Esophagus (tissue), 2 donors: ENCODE measurements around the gene COPE. TPM values are rescaled to one million over a fixed set of nuclear protein-coding genes. Genes with fewer than 3 reads are reported as not detected.

Experiments used
- H3K27ac ChIP-seq, 2 donors: one replicate each; pipeline ENCODE4 v1.5.1; 2013; ENCODE audit warnings: low read depth in 2 of 2, mild to moderate bottlenecking in 2 of 2, inconsistent platforms in 1 of 2, low read length in 1 of 2, moderate library complexity in 1 of 2
- H3K27me3 ChIP-seq, 2 donors: one replicate each; pipeline ENCODE4 v1.6.1; 2013; ENCODE audit warnings: low read length in 2 of 2, control low read depth in 1 of 2, mild to moderate bottlenecking in 1 of 2; ENCODE audit not compliant: insufficient read depth in 2 of 2, control insufficient read depth in 1 of 2
- H3K36me3 ChIP-seq, 2 donors: one replicate each; pipeline ENCODE4 v1.6.1; 2013; ENCODE audit warnings: low read length in 1 of 2; ENCODE audit not compliant: control insufficient read depth in 2 of 2, insufficient read depth in 2 of 2
- H3K4me1 ChIP-seq, 2 donors: one replicate each; pipeline ENCODE4 v1.6.1; 2013; ENCODE audit warnings: low read length in 1 of 2; ENCODE audit not compliant: control insufficient read depth in 2 of 2, insufficient read depth in 2 of 2
- H3K4me3 ChIP-seq, 2 donors: one replicate each; pipeline ENCODE4 v1.5.1; 2013; ENCODE audit warnings: low read length in 2 of 2, mild to moderate bottlenecking in 2 of 2, low read depth in 1 of 2, moderate library complexity in 1 of 2
- H3K9me3 ChIP-seq, 2 donors: one replicate each; pipeline ENCODE4 v1.6.1; 2013; ENCODE audit warnings: mild to moderate bottlenecking in 2 of 2, low read depth in 1 of 2, low read length in 1 of 2, moderate library complexity in 1 of 2; ENCODE audit not compliant: control insufficient read depth in 2 of 2, insufficient read depth in 1 of 2
- WGBS, 2 donors: extraction: QIAGEN DNeasy Blood & Tissue Kit; methylation state at CpG; one replicate each; pipeline ENCODE4 v1.1.7; 2013; 5-methylcytosine and 5-hydroxymethylcytosine counted together
- polyA plus RNA-seq, 2 donors: library from polyadenylated mRNA; stranded (reverse); fragments of 200-250 nt; gene quantifications; one replicate each; pipeline ENCODE4 v1.2.3, GENCODE V29; 2013
- donor health status: healthy with polysubstance abuse.
- donor health status: Bipolar disorder and iron deficiency.

The COPE gene
- polyA plus RNA-seq, 2 donors, result 192 to 214 TPM

DNA sequence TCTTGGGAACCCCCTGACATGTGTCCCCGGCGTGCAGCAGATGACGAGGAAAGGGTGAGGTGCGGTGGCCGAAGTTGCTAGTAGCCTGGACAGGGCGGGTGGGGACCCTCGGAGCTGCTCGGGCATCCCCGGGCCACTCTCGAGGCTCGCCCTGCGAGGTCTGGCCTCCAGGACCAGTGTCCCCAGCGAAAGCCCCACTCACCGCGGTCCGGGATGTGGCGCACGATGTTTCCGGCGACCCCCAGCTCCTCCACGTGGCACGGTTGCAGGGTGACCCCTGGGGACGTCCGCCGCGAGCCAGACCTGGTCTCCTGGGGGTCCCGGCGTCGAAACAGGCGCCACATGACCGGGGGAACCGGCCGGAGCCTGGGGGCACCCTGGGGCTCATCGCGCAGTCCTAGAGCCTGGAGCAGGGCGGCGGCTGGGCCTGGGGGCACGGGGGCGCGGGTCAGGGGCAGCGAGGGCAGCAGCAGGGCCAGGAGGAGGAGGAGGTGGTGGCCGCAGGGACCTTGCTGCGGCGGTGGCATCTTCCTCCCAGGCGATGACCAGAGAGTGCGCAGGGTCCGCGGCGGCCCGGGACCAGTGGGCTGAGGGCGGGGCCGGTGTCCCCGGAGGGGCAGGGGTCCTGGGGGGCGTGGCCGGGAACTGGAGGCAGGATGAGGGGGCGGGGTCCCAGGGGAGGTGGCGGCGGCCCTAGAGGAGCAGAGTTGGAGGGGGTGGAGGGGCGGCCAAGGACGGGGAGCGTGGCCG, 49.2 kb downstream of the COPE start:
- Histone ChIP-seq H3K36me3 (peaks cover 13 to 27% of the 10 kb centered on the region in 2 donors), H3K27ac (no peak overlapping the region), H3K27me3 (no peaks in the 10 kb centered on the region), H3K9me3 (no peaks in the 10 kb centered on the region), H3K4me3 (no peak overlapping the region), H3K4me1 (peaks cover 2 to 8% of the 10 kb centered on the region in 2 donors)
- WGBS, 2 donors, result 27 to 29% methylated on average over 54 to 62 of the region's 62 CpGs

DNA sequence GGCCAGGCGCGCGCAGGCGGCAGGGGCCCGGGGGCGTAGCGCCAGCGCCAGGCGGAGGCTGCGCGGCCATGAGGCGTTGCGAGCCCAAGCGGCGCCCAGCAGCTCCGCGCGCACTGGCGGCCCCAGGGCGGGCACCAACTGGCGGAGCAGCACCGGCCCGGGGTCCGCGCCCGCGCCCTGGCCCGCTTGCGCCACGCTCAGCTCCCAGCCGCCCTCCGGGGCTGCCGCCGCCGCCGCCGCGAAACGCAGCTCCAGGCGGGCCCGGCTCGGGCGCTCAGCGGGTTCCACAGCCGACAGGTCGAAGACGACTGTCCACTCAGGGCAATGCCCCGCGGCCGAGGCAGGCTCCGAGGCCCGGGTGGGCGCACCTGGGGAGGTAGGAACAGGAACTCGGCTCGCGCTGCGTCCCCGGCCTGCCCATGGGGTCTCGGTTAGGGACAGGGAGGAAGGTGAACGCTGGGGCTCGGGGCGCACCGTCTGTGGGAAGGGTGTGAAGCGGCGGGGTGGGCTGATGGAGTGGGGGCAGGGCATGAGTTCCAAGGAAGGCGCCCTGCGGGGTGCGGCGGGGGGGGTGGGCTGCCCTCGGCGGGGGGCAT, 50.1 kb downstream of the COPE start:
- H3K27ac ChIP-seq, result no peak overlapping the region
- peak overlapping the region; percentile 21 to 23 for H3K4me3 ChIP-seq
- H3K27me3 ChIP-seq, result no peaks in the 10 kb centered on the region
- peaks cover 16 to 32% of the 10 kb centered on the region in 2 donors for H3K36me3 ChIP-seq
- peaks cover 2 to 8% of the 10 kb centered on the region in 2 donors for H3K4me1 ChIP-seq
- 32 to 34% methylated on average over 53 to 71 of the region's 71 CpGs for WGBS, 2 donors
- H3K9me3 ChIP-seq, result no peaks in the 10 kb centered on the region

DNA sequence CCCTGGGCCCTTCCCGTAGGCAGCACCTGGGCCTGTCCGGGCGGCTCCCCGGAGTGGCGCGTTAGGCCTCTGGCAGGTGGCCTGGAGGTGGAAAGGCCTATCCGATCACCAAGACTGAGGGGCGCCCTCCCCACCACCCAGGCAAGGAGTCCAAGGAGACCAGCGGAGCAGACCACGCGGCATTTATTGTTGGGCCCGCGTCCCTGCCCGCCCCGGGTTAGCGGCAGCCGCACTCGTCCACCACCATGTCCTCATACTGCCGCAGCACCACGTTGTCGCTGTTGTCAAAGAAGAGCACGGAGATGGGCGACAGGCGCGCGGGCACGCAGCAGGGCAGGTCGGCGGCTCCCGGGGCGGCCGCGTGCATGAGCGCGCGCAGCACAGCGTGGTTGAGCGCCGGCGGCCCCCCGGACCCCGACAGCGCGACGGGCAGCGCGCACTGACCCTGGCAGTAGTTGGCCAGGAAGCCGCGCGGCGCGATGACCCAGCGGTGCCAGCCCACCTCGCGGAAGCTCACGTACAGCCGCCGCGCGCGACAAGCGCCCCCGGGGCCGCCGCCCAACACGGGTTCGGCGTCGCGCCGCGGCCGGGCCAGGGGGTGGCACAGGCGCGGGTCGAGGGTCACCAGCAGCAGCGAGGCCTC, 50.7 kb downstream of the COPE start:
- no peak overlapping the region for H3K27ac ChIP-seq
- H3K36me3 ChIP-seq, result peaks cover 22 to 38% of the 10 kb centered on the region in 2 donors
- H3K4me1 ChIP-seq, result peaks cover 2 to 8% of the 10 kb centered on the region in 2 donors
- H3K27me3 ChIP-seq, result no peaks in the 10 kb centered on the region
- H3K4me3 ChIP-seq, result peak overlapping the region; percentile 21 to 23
- WGBS, 2 donors, result 49 to 63% methylated on average over 48 to 77 of the region's 77 CpGs
- H3K9me3 ChIP-seq, result no peaks in the 10 kb centered on the region

GRCh38 chr19:18867751-18868150, 51.4 kb downstream of the COPE start:
- WGBS, 2 donors, result 83 to 88% methylated on average over 19 to 23 of the region's 23 CpGs
- H3K27me3 ChIP-seq, result no peaks in the 10 kb centered on the region
- H3K36me3 ChIP-seq, result peaks cover 30 to 45% of the 10 kb centered on the region in 2 donors
- H3K4me3 ChIP-seq, result no peak overlapping the region
- H3K9me3 ChIP-seq, result no peaks in the 10 kb centered on the region
- no peak overlapping the region for H3K27ac ChIP-seq
- H3K4me1 ChIP-seq, result peaks cover 2 to 8% of the 10 kb centered on the region in 2 donors

DNA sequence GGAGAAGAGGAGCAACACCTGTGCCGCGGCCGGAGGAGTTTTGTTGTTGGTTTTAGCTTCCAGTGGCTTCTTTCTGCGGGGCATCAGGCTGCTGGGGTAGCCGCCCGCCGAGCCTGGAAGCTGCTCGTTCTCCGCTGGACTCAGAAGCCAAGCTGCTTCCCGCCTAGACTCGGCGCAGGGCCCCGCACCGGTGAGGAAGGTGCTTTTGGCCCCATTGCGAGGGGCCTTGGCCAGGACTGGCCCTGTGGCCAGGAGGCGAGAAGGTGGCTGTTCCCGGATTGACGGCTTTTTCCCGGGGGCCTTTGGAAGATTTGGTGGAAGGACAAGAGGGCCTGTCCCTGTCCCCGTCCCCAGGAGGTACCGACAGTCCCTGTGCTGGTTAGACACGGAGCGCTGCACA, 52.0 kb downstream of the COPE start:
- peaks cover 2 to 8% of the 10 kb centered on the region in 2 donors for H3K4me1 ChIP-seq
- H3K9me3 ChIP-seq, result no peaks in the 10 kb centered on the region
- no peak overlapping the region for H3K4me3 ChIP-seq
- H3K36me3 ChIP-seq, result peaks cover 31 to 50% of the 10 kb centered on the region in 2 donors
- no peaks in the 10 kb centered on the region for H3K27me3 ChIP-seq
- WGBS, 2 donors, result 92 to 94% methylated on average over 23 of the region's 23 CpGs
- no peak overlapping the region for H3K27ac ChIP-seq

- no peaks in the 10 kb centered on the region for H3K9me3 ChIP-seq
- no peak overlapping the region for H3K4me3 ChIP-seq
- H3K36me3 ChIP-seq, result peaks cover 31 to 54% of the 10 kb centered on the region in 2 donors
- no peak overlapping the region for H3K27ac ChIP-seq
- 72 to 78% methylated on average over 17 of the region's 17 CpGs for WGBS, 2 donors
- no peaks in the 10 kb centered on the region for H3K27me3 ChIP-seq
- H3K4me1 ChIP-seq, result peaks cover 2 to 8% of the 10 kb centered on the region in 2 donors
Observed at GRCh38 chr19:18866800-18867123, 52.4 kb downstream of the COPE start.

- Histone ChIP-seq H3K4me1 (peaks cover 2 to 8% of the 10 kb centered on the region in 2 donors), H3K9me3 (no peaks in the 10 kb centered on the region), H3K27me3 (no peaks in the 10 kb centered on the region), H3K4me3 (no peak overlapping the region), H3K27ac (no peak overlapping the region), H3K36me3 (peaks cover 33 to 59% of the 10 kb centered on the region in 2 donors)
- WGBS, 2 donors, result 42 to 47% methylated on average over 31 to 38 of the region's 38 CpGs
Observed at GRCh38 chr19:18865973-18866799, 53.0 kb downstream of the COPE start.

DNA sequence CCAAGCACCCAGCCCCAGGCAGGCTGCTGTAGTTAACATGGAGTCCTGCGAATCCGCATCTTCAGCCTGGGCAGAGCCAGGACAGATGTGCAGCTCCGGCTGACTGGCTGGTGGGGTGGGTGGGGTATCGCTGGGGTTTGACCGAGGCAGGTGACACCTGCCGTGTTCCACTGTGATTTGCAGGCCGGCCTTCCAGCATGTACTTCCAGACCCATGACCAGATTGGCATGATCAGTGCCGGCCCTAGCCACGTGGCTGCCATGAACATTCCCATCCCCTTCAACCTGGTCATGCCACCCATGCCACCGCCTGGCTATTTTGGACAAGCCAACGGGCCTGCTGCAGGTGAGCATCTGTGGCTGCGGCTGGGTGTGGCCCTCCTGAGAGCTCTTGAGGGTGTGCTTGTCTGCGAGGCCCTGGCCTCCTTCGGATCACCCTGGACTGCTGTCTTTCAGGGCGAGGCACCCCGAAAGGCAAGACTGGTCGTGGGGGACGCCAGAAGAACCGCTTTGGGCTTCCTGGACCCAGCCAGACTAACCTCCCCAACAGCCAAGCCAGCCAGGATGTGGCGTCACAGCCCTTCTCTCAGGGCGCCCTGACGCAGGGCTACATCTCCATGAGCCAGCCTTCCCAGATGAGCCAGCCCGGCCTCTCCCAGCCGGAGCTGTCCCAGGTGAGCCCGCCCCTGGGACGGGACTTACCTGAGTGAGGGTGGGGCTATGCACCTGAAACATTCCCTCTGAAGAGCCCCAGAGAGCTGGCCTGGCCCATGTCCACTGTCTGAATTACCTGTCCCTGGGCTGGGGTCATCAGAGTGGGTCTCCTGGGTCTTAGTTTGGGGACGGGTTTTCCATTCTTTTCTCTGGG, 53.8 kb downstream of the COPE start:
- Histone ChIP-seq H3K4me1 (peaks cover 2 to 8% of the 10 kb centered on the region in 2 donors), H3K27ac (no peak overlapping the region), H3K9me3 (no peaks in the 10 kb centered on the region), H3K27me3 (no peaks in the 10 kb centered on the region), H3K4me3 (no peak overlapping the region), H3K36me3 (peaks cover 37 to 67% of the 10 kb centered on the region in 2 donors)
- 83 to 90% methylated on average over 26 to 27 of the region's 27 CpGs for WGBS, 2 donors
